Loucy (cell line): ENCODE measurements around the gene RBP3.

Source experiments
- CTCF ChIP-seq: fragments of 200-600 bp; sonication (generic); conservative IDR thresholded peaks from 2 replicates; pipeline ENCODE4 v1.5.1; 2014; ENCODE audit warnings: mild to moderate bottlenecking, antibody characterized with exemption, low read length
- EZH2phosphoT487 ChIP-seq: fragments of 200-600 bp; IDR thresholded peaks from 2 replicates; pipeline ENCODE4 v1.6.1; 2018; ENCODE audit warnings: antibody characterized with exemption, mild to moderate bottlenecking, moderate library complexity, borderline replicate concordance

- no peak for TF ChIP-seq EZH2phosphoT487
- TF ChIP-seq CTCF, result no peak
Measured at GRCh38 chr10:47312663-47312995, 35.5 kb upstream of the RBP3 start.
